Measurements from ENCODE around the gene MAP4K3. TPM values are rescaled to one million over a fixed set of nuclear protein-coding genes. Genes with fewer than 3 reads are reported as not detected.
"Not testable (repeated sequence)": the region's sequence is repeated elsewhere in the genome, so short reads cannot be mapped to it uniquely, and the experiment has no call there.

Gene MAP4K3
- total and polyA plus RNA-seq, 2 donors (not counting 1 experiment from before 2014, with no cell fraction given): 1.3 to 28.3 TPM

GRCh38 chr2:39386064-39386463 is 51.0 kb downstream of the MAP4K3 start:
- H3K9me3 ChIP-seq (ENCODE audit: control extremely low read depth in 1 of 3, control insufficient read depth in 2 of 3, insufficient read depth in 1 of 3, low read length in 2 of 3): peaks cover 0 to 4% (median 2%) of the 10 kb centered on the region in 3 donors
- intact Hi-C loops (cut with micrococcal nuclease): no loop called here
- Mint-ChIP-seq H3K4me3 (no peak overlapping the region), H3K27ac (no peak overlapping the region), H3K4me1 (peaks cover 2% of the 10 kb centered on the region), H3K9me3 (ENCODE audit: insufficient read depth) (no peaks in the 10 kb centered on the region), H3K27me3 (no peaks in the 10 kb centered on the region)
- TF ChIP-seq EZH2 (IDR thresholded peaks at IDR 0.05; ENCODE audit: borderline replicate concordance, insufficient read depth, low read depth, low read length, poor library complexity, severe bottlenecking): no peak
- TF ChIP-seq, protein P1, sequence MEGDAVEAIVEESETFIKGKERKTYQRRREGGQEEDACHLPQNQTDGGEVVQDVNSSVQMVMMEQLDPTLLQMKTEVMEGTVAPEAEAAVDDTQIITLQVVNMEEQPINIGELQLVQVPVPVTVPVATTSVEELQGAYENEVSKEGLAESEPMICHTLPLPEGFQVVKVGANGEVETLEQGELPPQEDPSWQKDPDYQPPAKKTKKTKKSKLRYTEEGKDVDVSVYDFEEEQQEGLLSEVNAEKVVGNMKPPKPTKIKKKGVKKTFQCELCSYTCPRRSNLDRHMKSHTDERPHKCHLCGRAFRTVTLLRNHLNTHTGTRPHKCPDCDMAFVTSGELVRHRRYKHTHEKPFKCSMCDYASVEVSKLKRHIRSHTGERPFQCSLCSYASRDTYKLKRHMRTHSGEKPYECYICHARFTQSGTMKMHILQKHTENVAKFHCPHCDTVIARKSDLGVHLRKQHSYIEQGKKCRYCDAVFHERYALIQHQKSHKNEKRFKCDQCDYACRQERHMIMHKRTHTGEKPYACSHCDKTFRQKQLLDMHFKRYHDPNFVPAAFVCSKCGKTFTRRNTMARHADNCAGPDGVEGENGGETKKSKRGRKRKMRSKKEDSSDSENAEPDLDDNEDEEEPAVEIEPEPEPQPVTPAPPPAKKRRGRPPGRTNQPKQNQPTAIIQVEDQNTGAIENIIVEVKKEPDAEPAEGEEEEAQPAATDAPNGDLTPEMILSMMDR (IDR thresholded peaks at IDR 0.05): no peak
- no peaks in the 10 kb centered on the region for H3K27me3 ChIP-seq (replicated peaks in 1 of 4; ENCODE audit: control extremely low read depth in 1 of 4, control insufficient read depth in 3 of 4, insufficient read depth in 4 of 4, low read length in 3 of 4)
- ChIA-PET CTCF (no interaction called here), POLR2A (no interaction called here)
- no peak overlapping the region for H2AFZ ChIP-seq (ENCODE audit: insufficient read depth, low read depth, low read length, poor library complexity, severe bottlenecking)
- no peak overlapping the region for H3K4me2 ChIP-seq (replicated peaks; ENCODE audit: low read depth, low read length, poor library complexity, severe bottlenecking)
- DNase-seq: no peak
- H3K4me1 ChIP-seq (ENCODE audit: control insufficient read depth in 2 of 2, insufficient read depth in 2 of 2, low read length in 2 of 2): no peaks in the 10 kb centered on the region
- no peak overlapping the region for H3K27ac ChIP-seq (ENCODE audit: low read length in 2 of 2)
- no peak overlapping the region for H3K4me3 ChIP-seq (ENCODE audit: control extremely low read depth in 1 of 5, extremely low read depth in 1 of 5, insufficient read depth in 1 of 5, low read depth in 2 of 5, low read length in 4 of 5)
- H3K79me2 ChIP-seq (ENCODE audit: control insufficient read depth, insufficient read depth, low read length): peaks cover 13% of the 10 kb centered on the region
- no peak overlapping the region for H3K9ac ChIP-seq (ENCODE audit: low read length)
- no peaks in the 10 kb centered on the region for H4K20me1 ChIP-seq (ENCODE audit: control insufficient read depth, insufficient read depth, low read length, poor library complexity, severe bottlenecking)
- no peaks in the 10 kb centered on the region for H3K36me3 ChIP-seq (replicated peaks in 1 of 2; ENCODE audit: control extremely low read depth in 1 of 2, control insufficient read depth in 1 of 2, extremely low read depth in 1 of 2, insufficient read depth in 2 of 2, low read length in 1 of 2)
- ATAC-seq (ENCODE audit: low read depth): no peak

DNA sequence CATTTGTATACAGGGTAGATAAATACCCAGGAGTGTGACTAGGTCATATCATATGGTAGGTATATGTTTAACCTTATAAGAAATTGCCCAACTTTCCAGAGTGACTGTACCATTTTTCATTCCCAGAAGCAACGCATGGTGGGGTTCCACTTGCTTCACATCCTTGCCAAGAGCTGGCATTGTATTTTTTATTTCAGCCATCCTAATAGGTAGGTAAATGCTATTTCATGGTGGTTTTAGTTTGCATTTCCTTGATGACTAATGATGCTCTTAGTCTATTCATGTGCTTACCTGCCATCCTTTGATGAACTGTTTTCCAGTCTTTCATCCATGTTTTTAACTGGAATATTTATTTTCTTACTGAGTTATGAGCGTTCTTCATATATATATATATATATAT is 51.9 kb downstream of the MAP4K3 start:
- no peak overlapping the region for H3K27ac Mint-ChIP-seq
- Histone ChIP-seq H2AFZ (ENCODE audit: insufficient read depth, low read depth, low read length, poor library complexity, severe bottlenecking) (no peak overlapping the region), H3K9ac (ENCODE audit: low read length) (no peak overlapping the region), H3K4me1 (ENCODE audit: control insufficient read depth in 2 of 2, insufficient read depth in 2 of 2, low read length in 2 of 2) (no peaks in the 10 kb centered on the region), H4K20me1 (ENCODE audit: control insufficient read depth, insufficient read depth, low read length, poor library complexity, severe bottlenecking) (no peaks in the 10 kb centered on the region), H3K9me3 (ENCODE audit: control extremely low read depth in 1 of 3, control insufficient read depth in 2 of 3, insufficient read depth in 1 of 3, low read length in 2 of 3) (peaks cover 0 to 4% (median 2%) of the 10 kb centered on the region in 3 donors), H3K79me2 (ENCODE audit: control insufficient read depth, insufficient read depth, low read length) (peaks cover 13% of the 10 kb centered on the region), H3K36me3 (replicated peaks in 1 of 2; ENCODE audit: control extremely low read depth in 1 of 2, control insufficient read depth in 1 of 2, extremely low read depth in 1 of 2, insufficient read depth in 2 of 2, low read length in 1 of 2) (no peaks in the 10 kb centered on the region), H3K27ac (ENCODE audit: low read length in 2 of 2) (no peak overlapping the region), H3K4me3 (ENCODE audit: control extremely low read depth in 1 of 5, extremely low read depth in 1 of 5, insufficient read depth in 1 of 5, low read depth in 2 of 5, low read length in 4 of 5) (no peak overlapping the region), H3K4me2 (replicated peaks; ENCODE audit: low read depth, low read length, poor library complexity, severe bottlenecking) (no peak overlapping the region), H3K27me3 (replicated peaks in 1 of 4; ENCODE audit: control extremely low read depth in 1 of 4, control insufficient read depth in 3 of 4, insufficient read depth in 4 of 4, low read length in 3 of 4) (no peaks in the 10 kb centered on the region)
- no peaks in the 10 kb centered on the region for H3K9me3 Mint-ChIP-seq (ENCODE audit: insufficient read depth)
- H3K4me1 Mint-ChIP-seq: peaks cover 6% of the 10 kb centered on the region
- ChIA-PET CTCF (no interaction called here), POLR2A (no interaction called here)
- WGBS (ENCODE audit: insufficient coverage): no CpG with 5 or more reads among the region's 2 CpGs
- DNase-seq: no peak
- ATAC-seq (ENCODE audit: low read depth): no peak
- H3K4me3 Mint-ChIP-seq: no peak overlapping the region
- TF ChIP-seq, protein P1 (IDR thresholded peaks at IDR 0.05): no peak
- TF ChIP-seq EZH2 (IDR thresholded peaks at IDR 0.05; ENCODE audit: borderline replicate concordance, insufficient read depth, low read depth, low read length, poor library complexity, severe bottlenecking): no peak
- no peaks in the 10 kb centered on the region for H3K27me3 Mint-ChIP-seq
- intact Hi-C loops (cut with micrococcal nuclease): no loop called here

- POLR2A ChIA-PET: not testable (repeated sequence)
Measured at GRCh38 chr2:39384071-39384470, 53.0 kb downstream of the MAP4K3 start.

More at GRCh38 chr2:39384071-39384470, 53.0 kb downstream of the MAP4K3 start:
- H3K9me3 ChIP-seq (ENCODE audit: control extremely low read depth in 1 of 3, control insufficient read depth in 2 of 3, insufficient read depth in 1 of 3, low read length in 2 of 3); H3K9me3 Mint-ChIP-seq (ENCODE audit: insufficient read depth); H4K20me1 ChIP-seq (ENCODE audit: control insufficient read depth, insufficient read depth, low read length, poor library complexity, severe bottlenecking); H2AFZ ChIP-seq (ENCODE audit: insufficient read depth, low read depth, low read length, poor library complexity, severe bottlenecking); ATAC-seq (ENCODE audit: low read depth); DNase-seq; H3K27ac Mint-ChIP-seq; H3K36me3 ChIP-seq (replicated peaks in 1 of 2; ENCODE audit: control extremely low read depth in 1 of 2, control insufficient read depth in 1 of 2, extremely low read depth in 1 of 2, insufficient read depth in 2 of 2, low read length in 1 of 2); H3K27me3 Mint-ChIP-seq; H3K27ac ChIP-seq (ENCODE audit: low read length in 2 of 2); H3K4me1 ChIP-seq (ENCODE audit: control insufficient read depth in 2 of 2, insufficient read depth in 2 of 2, low read length in 2 of 2); H3K4me2 ChIP-seq (replicated peaks; ENCODE audit: low read depth, low read length, poor library complexity, severe bottlenecking); H3K4me3 Mint-ChIP-seq; H3K27me3 ChIP-seq (replicated peaks in 1 of 4; ENCODE audit: control extremely low read depth in 1 of 4, control insufficient read depth in 3 of 4, insufficient read depth in 4 of 4, low read length in 3 of 4); H3K9ac ChIP-seq (ENCODE audit: low read length); H3K4me3 ChIP-seq (ENCODE audit: control extremely low read depth in 1 of 5, extremely low read depth in 1 of 5, insufficient read depth in 1 of 5, low read depth in 2 of 5, low read length in 4 of 5); intact Hi-C loops (cut with micrococcal nuclease): not testable (repeated sequence)
- peaks cover 13% of the 10 kb centered on the region for H3K79me2 ChIP-seq (ENCODE audit: control insufficient read depth, insufficient read depth, low read length)
- 99% methylated on average over 8 of the region's 11 CpGs for WGBS (ENCODE audit: insufficient coverage)
- CTCF ChIA-PET: interaction anchor here (10.4 kb wide), 1 partner anchor 346 kb away, joined by 162 read pairs; no protein-coding TSS in a partner anchor
- peaks cover 10% of the 10 kb centered on the region for H3K4me1 Mint-ChIP-seq

All from B cell (primary cell).